HG03159 (cell line): ENCODE measurements around the gene HGS.
"Not testable (repeated sequence)": the region's sequence is repeated elsewhere in the genome, so short reads cannot be mapped to it uniquely, and the experiment has no call there.

ENCODE experiments used
- ATAC-seq: cut with Tn5 transposase; IDR thresholded peaks from one replicate; pipeline ENCODE4 v1.9.1; 2021; ENCODE audit warnings: mild to moderate bottlenecking, moderate library complexity; ENCODE audit not compliant: unreplicated experiment

Gene HGS

DNA sequence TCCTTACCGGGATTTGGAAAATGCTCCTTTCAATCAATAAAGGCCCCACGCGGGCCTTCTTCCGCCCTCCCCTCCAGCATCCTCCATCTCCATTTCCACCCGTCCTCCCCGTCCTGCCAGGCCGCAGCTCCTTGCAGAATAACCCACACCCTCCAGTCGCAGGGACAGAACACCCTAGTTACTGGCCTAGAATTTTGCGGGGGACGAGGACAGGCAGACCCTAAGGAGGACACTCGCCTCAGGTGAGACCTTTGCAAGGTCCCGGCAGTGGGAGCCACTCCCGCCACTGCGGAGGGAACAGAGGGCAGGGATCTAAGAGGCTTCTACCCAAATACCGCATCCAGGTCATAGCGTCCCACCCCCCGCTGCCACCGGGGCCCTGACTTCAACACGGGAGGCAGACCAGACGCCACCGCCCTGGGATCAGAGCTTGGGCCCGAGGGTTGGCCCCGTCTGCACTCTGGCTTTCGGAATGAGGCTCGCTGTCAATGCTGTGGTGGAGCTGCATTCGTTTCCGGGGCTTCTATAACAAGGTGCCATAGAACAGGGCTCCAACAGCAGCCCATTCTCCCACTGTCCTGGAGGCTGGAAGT, 55.1 kb downstream of the HGS start:
- no peak for ATAC-seq

DNA sequence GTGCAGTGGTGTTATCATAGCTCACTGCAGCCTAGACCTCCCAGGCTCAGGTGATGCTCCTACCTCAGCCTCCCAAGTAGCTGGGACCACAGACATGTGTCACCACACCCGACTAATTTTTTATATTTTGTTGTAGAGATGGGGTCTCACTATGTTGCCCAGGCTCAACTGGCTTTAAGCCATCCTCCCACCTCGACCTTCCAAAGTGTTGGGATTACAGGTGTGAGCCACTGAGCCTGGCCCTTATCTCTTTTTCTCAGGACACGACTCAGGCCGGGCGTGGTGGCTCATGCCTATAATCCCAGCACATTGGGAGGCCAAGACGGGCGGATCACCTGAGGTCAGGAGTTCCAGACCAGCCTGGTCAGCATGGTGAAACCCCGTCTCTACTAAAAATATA, 55.8 kb downstream of the HGS start:
- not testable (repeated sequence) for ATAC-seq

DNA sequence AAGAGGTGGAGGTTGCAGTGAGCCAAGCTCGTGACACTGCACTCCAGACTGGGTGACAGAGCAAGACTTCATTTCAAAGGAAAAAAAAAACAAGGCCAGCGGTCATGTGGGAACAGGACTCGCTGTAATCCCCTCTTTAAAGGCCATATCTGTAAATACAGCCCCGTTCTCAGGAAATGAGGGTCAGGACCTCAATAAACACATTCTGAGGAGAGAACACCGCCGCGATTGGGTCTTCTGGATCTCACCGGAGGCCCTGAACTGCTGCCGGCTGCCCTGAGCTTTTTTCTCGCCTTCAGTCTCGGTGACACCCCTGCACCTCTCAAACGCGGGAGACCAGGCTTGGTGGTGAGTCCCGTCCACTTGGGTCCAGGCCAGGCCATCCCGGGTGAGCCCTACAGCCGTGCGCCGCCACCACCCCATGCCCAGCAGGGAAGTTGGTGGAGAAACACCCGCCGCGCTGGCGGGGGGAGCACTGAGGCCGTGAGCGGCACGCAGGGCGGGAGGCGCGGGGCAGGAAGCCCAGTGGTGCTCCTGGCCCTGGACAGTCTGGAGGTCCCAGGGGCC, 56.7 kb downstream of the HGS start:
- ATAC-seq = no peak

DNA sequence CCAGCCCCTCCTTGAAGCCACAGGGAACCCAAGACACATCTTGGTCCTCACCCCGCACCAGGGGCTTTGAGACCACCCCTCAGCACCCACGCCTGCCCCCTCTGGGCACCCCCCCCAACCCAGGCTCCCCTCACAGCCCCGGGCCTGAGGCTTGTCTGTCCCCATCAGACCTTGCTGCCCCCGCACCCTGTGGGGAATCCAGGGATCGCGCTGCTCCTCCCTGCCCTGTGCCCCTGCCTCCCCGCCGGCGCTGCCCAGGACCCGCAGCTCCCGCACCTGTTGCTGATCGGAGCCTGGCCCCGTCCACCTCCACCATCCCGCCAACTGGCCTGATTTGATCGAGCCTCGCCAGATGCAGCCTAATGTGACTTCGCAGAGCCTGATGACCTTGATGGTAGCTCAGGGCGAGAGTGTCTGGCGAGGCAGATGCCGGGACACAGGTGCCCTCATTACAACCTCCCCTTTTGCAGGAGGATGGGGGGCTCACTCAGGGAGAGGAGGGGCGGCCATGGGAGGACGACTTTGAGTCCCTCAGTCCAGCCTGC, 57.3 kb downstream of the HGS start:
- ATAC-seq = no peak

DNA sequence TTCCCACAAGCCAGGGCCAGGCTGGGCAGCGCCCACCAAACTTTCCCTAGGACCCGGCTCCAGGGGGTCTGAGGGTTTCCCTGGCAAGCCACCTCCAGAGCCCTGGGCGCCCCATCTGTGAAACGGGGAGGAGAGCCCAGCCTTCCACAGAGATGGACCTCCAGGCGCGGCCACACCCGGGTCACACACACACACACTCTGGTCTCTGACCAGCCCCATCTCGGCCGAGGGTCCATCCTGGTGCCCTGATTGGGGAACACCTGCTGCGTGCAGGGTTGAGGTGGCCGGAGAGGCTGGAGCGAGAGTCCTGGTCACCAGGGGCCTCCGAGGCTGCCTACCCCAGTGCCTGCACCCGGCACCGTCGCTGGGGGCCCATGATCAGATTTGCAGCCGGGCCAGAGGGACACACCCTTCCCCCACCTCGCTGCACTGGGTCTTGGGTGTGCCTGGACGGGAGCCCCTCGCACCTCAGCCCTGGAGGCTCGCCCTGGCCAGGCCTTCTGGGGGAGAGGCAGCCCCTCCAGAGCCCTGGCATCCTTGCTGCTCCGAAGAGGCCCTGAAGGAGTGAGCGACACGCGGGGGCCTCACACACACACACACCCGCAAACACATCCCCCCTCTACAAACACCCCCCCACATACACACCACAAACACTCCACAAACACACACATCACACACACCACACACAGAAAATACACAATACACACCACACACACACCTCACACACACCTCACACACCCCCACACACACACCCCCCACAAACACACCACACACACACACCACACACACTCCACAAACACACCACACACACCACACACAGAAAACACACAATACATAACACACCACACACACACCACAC, 58.0 kb downstream of the HGS start:
- no peak for ATAC-seq
